Caco-2 (cell line): ENCODE measurements around the gene BRIP1. TPM values are rescaled to one million over a fixed set of nuclear protein-coding genes. Genes with fewer than 3 reads are reported as not detected.

Experiments used
- BruUV-seq: library from RNA; stranded (reverse); fragments of 400-500 nt; replicated peaks from 2 replicates; lab custom pipeline; 2021; lab: Mats Ljungman, UMichigan
- CTCF ChIA-PET: fragments of 300-600 bp; sonication (Branson Sonifier 250); formaldehyde crosslinking; loops from one replicate; lab custom pipeline; 2022; ENCODE audit warnings: antibody characterized with exemption; lab: Charles Lee
- POLR2A ChIA-PET: fragments of 300-600 bp; sonication (Branson Sonifier 250); formaldehyde crosslinking; loops from one replicate; lab custom pipeline; 2022; ENCODE audit warnings: antibody characterized with exemption; lab: Charles Lee
- DNase-seq, 2 experiments: peaks; one replicate each; pipeline versions ENCODE4 v3.0.0 to v3.0.0-alpha.2; 2020 to 2022
- H3K27me3 ChIP-seq: replicated peaks from 2 replicates; pipeline ENCODE4 v1.6.0; 2011; ENCODE audit warnings: low read length; ENCODE audit not compliant: control insufficient read depth, insufficient read depth
- H3K36me3 ChIP-seq: 2 replicates; pipeline ENCODE4 v1.5.1; 2011; ENCODE audit warnings: low read length; ENCODE audit not compliant: control insufficient read depth, insufficient read depth
- H3K4me1 ChIP-seq: fragments of 250-450 bp; sonication (Bioruptor Pico); 2 replicates; pipeline ENCODE4 v1.5.1; 2020; ENCODE audit warnings: mild to moderate bottlenecking
- H3K4me3 ChIP-seq: 2 replicates; pipeline ENCODE4 v1.5.1; 2011; ENCODE audit warnings: low read depth, mild to moderate bottlenecking, control low read depth, low read length
- H3K9me3 ChIP-seq: fragments of 250-450 bp; sonication (Bioruptor Pico); 2 replicates; pipeline ENCODE4 v1.5.1; 2020; ENCODE audit warnings: mild to moderate bottlenecking, moderate library complexity
- H3K27ac Mint-ChIP-seq: one replicate; pipeline ENCODE4 v1.8.0; 2022; ENCODE audit warnings: mixed read lengths; ENCODE audit not compliant: unreplicated experiment
- H3K27me3 Mint-ChIP-seq: one replicate; pipeline ENCODE4 v1.8.0; 2022; ENCODE audit warnings: mixed read lengths; ENCODE audit not compliant: insufficient read depth, unreplicated experiment
- H3K36me3 Mint-ChIP-seq: one replicate; pipeline ENCODE4 v1.8.0; 2022; ENCODE audit warnings: mild to moderate bottlenecking, mixed read lengths; ENCODE audit not compliant: insufficient read depth, unreplicated experiment
- H3K4me1 Mint-ChIP-seq: one replicate; pipeline ENCODE4 v1.8.0; 2022; ENCODE audit warnings: low read depth, mixed read lengths; ENCODE audit not compliant: unreplicated experiment
- H3K4me3 Mint-ChIP-seq: one replicate; pipeline ENCODE4 v1.8.0; 2022; ENCODE audit warnings: mild to moderate bottlenecking, moderate library complexity, mixed read lengths; ENCODE audit not compliant: unreplicated experiment
- H3K9me3 Mint-ChIP-seq: one replicate; pipeline ENCODE4 v1.8.0; 2022; ENCODE audit warnings: mixed read lengths; ENCODE audit not compliant: unreplicated experiment
- intact Hi-C: fragments of 100-400 bp; cut with micrococcal nuclease; formaldehyde crosslinking; loops from one replicate; pipeline ENCODE4 v1.10.0; 2022; ENCODE audit not compliant: unreplicated experiment
- total RNA-seq: library from RNA; stranded (reverse); gene quantifications from 2 replicates; pipeline ENCODE4 v1.2.3, GENCODE V29; 2022
- TF ChIP-seq, protein P1 (sequence below), 2 experiments: fragments of 200-600 bp in 1 of 2; IDR thresholded peaks; 1 replicate in 1 of 2; 2 replicates in 1 of 2; pipeline versions ENCODE4 v1.5.1 to v1.8.0; 2011 to 2022; ENCODE audit warnings: antibody characterized with exemption in 1 of 2, control low read depth in 1 of 2, inconsistent platforms in 1 of 2, low read depth in 1 of 2, low read length in 1 of 2, mild to moderate bottlenecking in 1 of 2, moderate library complexity in 1 of 2; ENCODE audit not compliant: insufficient read depth in 1 of 2, severe bottlenecking in 1 of 2, unreplicated experiment in 1 of 2

Gene BRIP1
- total RNA-seq, 1 experiment from 2014 or later, result 18.3 TPM

DNA sequence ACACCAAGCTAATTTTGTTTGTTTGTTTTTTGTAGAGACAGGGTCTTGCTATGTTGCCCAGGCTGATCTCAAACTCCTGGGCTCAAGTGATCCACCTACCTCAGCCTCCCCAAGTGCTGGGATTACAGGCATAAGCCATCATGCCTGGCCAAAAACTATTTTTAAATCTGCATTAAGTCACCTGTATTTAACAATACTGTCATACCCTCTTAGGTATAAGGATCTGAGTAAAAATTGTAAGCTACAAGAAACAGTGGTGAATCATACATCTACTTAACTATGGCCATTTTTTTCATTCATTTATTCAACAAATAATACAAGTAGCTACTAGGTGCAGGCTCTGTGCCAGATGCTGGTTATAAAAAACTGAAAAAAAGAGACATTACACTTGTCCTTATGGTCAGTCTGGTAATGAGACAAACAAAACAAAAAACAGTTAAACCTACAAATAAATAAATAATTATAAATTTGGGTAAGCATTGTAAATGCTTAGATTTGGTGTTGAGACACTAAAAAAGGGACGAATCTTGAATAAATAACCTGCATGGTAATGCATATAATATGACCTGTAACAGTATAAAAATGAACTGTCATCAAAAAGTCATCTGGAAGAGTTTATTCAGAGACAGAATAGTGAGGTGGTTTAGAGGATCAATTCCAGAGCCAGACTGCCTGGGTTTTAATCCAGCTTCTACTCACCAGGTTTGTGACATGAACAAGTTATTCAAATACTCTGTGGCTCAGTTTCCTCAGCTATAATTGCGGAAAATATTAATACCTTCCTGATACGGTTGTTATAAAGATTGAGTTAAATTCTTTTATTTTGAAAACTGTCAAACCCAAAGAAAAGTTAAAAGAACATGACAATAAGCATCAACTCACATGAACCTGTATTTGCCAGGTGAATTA is 26.8 kb downstream of the BRIP1 start:
- Mint-ChIP-seq H3K36me3 (peaks cover 5% of the 10 kb centered on the region), H3K4me1 (no peaks in the 10 kb centered on the region), H3K4me3 (no peak overlapping the region), H3K9me3 (no peaks in the 10 kb centered on the region), H3K27ac (no peak overlapping the region), H3K27me3 (no peaks in the 10 kb centered on the region)
- ChIA-PET POLR2A (no interaction called here), CTCF (interaction anchor here (0.7 kb wide), 1 partner anchor 920 kb away, joined by 3 read pairs; no protein-coding TSS in a partner anchor)
- H3K4me3 ChIP-seq, result no peak overlapping the region
- H3K27me3 ChIP-seq, result no peaks in the 10 kb centered on the region
- DNase-seq, result no peak
- TF ChIP-seq, protein P1, sequence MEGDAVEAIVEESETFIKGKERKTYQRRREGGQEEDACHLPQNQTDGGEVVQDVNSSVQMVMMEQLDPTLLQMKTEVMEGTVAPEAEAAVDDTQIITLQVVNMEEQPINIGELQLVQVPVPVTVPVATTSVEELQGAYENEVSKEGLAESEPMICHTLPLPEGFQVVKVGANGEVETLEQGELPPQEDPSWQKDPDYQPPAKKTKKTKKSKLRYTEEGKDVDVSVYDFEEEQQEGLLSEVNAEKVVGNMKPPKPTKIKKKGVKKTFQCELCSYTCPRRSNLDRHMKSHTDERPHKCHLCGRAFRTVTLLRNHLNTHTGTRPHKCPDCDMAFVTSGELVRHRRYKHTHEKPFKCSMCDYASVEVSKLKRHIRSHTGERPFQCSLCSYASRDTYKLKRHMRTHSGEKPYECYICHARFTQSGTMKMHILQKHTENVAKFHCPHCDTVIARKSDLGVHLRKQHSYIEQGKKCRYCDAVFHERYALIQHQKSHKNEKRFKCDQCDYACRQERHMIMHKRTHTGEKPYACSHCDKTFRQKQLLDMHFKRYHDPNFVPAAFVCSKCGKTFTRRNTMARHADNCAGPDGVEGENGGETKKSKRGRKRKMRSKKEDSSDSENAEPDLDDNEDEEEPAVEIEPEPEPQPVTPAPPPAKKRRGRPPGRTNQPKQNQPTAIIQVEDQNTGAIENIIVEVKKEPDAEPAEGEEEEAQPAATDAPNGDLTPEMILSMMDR (IDR thresholded peaks at IDR 0.05; ENCODE audit: insufficient read depth in 1 of 2, low read depth in 1 of 2, low read length in 1 of 2, severe bottlenecking in 1 of 2, unreplicated experiment in 1 of 2), result no peak
- peaks cover 4% of the 10 kb centered on the region; the same call in 1 of the 2 replicates for H3K4me1 ChIP-seq
- H3K36me3 ChIP-seq, result no peaks in the 10 kb centered on the region
- H3K9me3 ChIP-seq, result no peaks in the 10 kb centered on the region
- no TSS peak for BruUV-seq
- intact Hi-C loops, result loop anchor here (1.0 kb wide), 2 partner anchors 200 to 424 kb away; no protein-coding TSS in a partner anchor

DNA sequence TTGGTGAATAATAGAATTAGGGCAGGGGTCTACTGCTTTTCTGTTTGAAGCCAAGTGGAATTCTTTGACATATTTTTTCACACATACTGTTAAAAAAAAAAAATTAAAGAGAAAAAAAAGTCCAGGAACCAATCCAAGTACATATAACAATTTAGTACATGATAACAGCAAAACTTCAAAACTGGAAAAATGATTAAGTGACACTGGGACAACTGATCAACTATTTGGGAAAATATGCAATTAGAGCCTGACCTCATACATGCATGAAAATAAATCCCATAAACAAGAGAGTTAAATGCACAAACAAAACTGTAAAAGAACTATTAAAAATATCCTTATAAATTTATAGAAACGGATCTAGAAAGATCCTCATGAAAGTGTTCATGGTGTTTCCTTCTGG is 27.7 kb downstream of the BRIP1 start:
- Mint-ChIP-seq H3K36me3 (peaks cover 5% of the 10 kb centered on the region), H3K4me3 (no peak overlapping the region), H3K27me3 (no peaks in the 10 kb centered on the region), H3K27ac (no peak overlapping the region), H3K9me3 (no peaks in the 10 kb centered on the region), H3K4me1 (no peaks in the 10 kb centered on the region)
- ChIA-PET CTCF (no interaction called here), POLR2A (no interaction called here)
- Histone ChIP-seq H3K36me3 (no peaks in the 10 kb centered on the region), H3K27me3 (no peaks in the 10 kb centered on the region), H3K4me3 (no peak overlapping the region), H3K9me3 (no peaks in the 10 kb centered on the region), H3K4me1 (peaks cover 4% of the 10 kb centered on the region; the same call in 1 of the 2 replicates)
- DNase-seq, result no peak
- BruUV-seq, result no TSS peak
- TF ChIP-seq, protein P1 (IDR thresholded peaks at IDR 0.05; ENCODE audit: insufficient read depth in 1 of 2, low read depth in 1 of 2, low read length in 1 of 2, severe bottlenecking in 1 of 2, unreplicated experiment in 1 of 2), result no peak
- intact Hi-C loops, result no loop called here

DNA sequence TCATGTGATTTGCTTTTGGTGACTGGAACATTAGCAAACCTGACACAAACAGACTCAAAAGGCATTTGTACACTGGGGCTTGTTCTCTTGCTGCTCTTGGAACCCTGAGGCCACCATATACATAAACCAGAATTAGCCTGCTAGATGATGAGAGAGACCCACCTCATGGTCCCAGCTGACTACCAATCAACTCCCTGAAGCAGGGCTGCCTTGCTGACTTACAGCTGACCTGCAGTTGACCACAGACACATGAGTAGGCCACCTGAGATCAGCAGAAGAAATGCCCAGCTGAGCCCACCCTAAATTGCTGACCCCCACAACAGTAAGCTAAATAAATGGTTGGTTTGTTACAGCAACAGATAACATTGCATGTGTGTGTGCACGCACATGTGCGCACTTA is 28.7 kb downstream of the BRIP1 start:
- H3K27me3 ChIP-seq, result no peaks in the 10 kb centered on the region
- H3K4me1 ChIP-seq, result peaks cover 4% of the 10 kb centered on the region; the same call in 1 of the 2 replicates
- no peak for DNase-seq
- Mint-ChIP-seq H3K9me3 (no peaks in the 10 kb centered on the region), H3K4me3 (no peak overlapping the region), H3K27me3 (no peaks in the 10 kb centered on the region), H3K27ac (no peak overlapping the region), H3K36me3 (peaks cover 13% of the 10 kb centered on the region), H3K4me1 (no peaks in the 10 kb centered on the region)
- H3K36me3 ChIP-seq, result no peaks in the 10 kb centered on the region
- ChIA-PET CTCF (no interaction called here), POLR2A (no interaction called here)
- H3K4me3 ChIP-seq, result no peak overlapping the region
- no peaks in the 10 kb centered on the region for H3K9me3 ChIP-seq
- intact Hi-C loops, result no loop called here
- TF ChIP-seq, protein P1 (IDR thresholded peaks at IDR 0.05; ENCODE audit: insufficient read depth in 1 of 2, low read depth in 1 of 2, low read length in 1 of 2, severe bottlenecking in 1 of 2, unreplicated experiment in 1 of 2), result no peak
- no TSS peak for BruUV-seq
